ENCODE measurements around the gene POTEE.
"Not testable (repeated sequence)": the region's sequence is repeated elsewhere in the genome, so short reads cannot be mapped to it uniquely, and the experiment has no call there.

The POTEE gene

DNA sequence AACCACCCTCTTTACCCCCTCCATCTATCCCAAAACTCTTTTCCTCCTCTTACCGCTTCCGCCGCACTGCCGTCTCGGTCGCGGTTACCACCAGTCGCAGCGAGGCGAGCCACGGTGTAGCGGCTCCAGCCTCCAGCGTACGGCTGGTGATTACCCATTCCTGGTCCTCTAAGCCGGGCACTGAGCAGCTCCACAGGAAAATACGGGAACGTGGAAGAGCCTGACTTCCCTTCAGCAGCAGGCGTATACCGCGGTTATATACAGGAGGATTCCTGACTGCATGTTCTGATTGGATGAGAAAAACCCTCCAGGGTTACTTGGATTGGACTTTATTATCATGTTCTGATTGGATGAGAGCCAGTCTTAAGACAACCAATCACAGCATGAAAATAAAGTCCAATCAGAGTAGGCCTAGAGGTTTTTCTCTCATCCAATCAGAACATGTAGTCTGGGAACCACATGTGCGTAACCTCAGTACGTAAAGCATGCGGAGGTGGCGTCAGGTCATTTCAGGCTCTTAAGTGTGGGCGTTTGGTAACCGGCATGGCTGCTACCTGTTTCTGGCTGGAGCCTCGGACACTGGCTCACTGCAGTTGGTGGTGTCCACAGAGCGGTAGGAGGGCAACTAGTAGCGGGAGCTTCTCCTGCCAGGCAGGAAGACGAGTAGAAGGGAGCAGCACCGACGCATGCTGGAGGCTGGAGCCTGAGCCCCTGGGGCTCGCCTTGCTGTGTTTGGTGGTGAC lies at the start of gene POTEE:
Gene POTEE (plus strand): TSS at position 507 of the 743 bp plus-strand sequence. CDS start 8,867 bp downstream, outside the sequence.
- DNase-seq: not testable (repeated sequence)

DNA sequence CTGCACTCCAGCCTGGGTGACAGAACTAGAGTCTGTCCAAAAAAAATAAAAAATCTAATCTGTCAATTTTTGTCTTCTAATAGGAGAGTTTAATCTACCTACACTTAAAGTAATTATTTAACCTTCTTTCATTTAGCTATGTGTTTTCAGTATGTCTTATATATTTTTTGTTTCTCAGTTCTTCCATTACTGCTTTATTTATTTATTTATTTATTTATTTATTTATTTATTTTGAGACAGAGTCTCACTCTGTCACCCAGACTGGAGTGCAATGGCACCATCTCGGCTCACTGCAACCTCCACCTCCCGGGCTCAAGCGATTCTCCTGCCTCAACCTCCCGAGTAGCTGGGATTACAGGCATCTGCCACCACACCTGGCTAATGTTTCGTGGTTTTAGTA lies 43.8 kb upstream of the POTEE start:
- DNase-seq: not testable (repeated sequence)

DNA sequence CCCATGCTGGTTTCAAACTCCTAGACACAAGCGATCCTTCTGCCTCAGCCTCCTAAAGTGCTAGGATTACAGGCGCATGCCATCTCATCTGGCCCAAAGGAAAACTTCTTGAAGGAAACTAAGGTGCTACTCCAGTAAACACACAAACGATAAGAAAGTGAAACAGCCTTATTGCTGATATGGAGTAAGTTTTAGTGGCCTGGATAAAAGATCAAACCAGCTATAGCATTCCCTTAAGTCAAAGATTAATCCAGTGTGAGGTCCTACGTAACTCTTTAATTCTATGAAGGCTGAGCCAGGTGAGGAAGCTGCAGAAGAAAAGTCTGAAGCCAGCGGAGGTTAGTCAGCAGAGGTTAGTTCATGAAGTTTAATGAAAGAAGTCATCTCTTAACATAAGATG lies 40.8 kb upstream of the POTEE start:
- no peak for DNase-seq

DNA sequence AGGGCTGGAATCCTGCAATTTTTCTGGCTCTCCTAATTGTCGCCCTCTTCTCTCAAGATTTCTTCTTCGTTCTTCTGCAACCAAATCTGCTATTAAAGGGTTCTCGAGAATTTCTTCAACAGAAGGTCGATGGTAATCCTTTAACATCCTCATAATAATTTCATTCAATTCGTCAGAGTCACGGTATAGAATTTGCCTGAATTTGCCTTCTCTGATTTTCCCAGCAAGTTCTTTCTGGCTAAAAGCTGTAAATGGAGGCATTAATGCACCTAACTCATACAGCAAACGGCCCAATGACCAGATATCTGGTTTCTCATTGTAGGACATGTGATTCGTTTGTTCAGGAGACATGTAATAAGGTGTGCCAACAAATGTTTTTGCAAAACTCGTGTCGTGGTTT lies 31.3 kb upstream of the POTEE start:
- DNase-seq: not testable (repeated sequence)

DNA sequence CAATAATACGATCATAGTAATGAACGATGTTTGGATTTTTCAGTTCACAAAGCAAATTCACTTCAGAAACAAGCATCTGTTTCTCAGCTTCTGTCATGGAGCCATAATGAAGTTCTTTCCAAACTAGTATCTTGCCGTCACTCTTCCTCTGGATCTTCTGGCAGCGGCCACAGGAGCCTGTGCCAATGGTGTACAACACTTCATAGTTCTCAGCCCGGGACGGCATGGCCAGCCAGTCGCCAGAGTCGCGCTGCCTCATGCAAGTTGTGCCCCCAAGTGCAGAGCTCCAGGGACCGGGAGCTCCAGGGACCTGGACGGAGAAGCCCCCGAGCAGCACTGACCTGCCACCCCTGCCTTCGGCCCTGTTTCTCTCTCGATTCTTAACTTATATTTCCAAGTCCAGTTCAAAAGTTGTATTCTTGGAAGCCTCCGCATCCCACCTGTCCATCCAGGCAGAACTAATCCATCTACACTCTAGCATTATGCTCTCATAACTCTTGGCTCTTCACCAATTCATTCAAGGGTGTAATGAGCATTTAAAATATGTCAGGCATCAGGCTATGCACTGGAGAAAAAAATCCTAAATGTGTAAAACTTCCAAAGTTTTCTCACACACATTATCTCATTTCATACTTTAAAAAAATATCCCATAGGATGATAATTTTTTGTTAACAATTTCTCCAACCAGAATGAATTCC lies 30.5 kb upstream of the POTEE start:
- DNase-seq: not testable (repeated sequence)

DNA sequence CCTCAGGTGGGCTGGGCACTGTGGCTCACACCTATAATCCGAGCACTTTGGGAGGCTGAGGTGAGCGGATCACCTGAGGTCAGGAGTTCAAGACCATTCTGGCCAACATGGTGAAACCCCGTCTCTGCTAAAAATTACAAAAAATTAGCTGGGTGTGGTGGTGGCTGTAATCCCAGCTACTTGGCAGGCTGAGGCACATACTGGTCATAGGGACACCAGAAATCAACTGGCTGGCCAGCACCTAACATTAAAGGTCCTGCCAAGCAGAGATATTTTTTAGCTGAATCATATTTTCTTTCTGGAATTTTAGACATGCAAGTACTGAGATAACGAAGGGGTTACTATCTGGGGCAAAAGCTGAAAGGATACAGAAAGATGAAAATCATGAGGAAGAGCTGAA lies 27.9 kb upstream of the POTEE start:
- not testable (repeated sequence) for DNase-seq

DNA sequence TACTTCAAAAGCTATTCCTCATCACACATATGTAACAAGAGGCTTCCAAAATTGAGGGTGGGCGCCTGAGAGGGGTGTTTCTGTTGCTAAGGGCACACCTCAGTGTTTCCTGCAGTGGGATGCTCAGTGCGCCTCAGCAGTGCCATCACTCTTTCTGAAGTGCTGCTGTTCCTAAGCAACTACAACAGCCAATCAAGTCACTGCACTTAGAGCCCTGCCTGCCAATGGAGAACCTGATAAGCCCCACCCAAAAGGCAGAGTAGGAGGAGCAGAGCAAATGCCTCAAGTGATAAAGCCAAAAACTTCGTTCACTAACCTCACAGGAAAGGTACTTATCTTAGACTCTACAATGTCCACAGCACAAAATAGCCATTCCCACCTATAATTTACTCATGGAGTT lies 15.9 kb upstream of the POTEE start:
- DNase-seq: not testable (repeated sequence)

DNA sequence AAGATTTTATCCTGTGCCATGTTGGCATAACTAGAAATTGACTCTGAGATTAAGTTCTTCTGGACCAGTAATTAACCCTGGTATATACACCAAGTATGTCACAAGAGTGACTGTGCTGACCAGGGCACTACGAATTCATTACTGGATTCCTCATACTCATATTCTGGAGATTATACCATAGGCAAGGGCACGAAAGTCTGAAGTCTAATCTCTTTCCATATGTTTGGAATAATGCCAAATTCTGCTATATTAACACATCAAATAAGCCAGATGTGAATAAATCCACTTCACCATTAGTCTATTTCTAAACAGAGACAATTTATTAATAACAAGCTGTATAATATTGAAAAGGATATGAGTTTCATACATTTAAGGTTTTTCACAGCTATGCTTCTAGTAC lies 13.2 kb upstream of the POTEE start:
- DNase-seq: not testable (repeated sequence)

DNA sequence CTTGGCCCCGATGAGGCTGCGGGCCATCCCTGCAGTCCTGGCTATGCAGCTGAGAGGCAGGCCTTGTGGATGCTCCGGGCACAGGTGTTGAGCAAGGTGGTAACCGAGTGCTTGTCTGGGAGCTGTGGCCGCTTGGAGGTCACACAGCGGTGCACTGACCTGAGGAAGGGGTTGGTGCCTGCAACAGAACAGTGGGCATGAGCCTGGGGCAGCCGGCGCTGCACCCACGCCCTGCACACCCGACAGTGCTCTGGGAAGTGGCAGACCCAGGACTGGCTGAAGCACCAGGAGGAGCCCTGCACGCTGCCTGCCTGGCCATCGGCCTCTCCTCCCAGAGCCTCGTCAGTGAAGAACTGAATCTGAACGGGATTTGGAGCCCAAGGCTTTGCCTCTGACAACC lies 8.2 kb upstream of the POTEE start:
- DNase-seq: no peak

DNA sequence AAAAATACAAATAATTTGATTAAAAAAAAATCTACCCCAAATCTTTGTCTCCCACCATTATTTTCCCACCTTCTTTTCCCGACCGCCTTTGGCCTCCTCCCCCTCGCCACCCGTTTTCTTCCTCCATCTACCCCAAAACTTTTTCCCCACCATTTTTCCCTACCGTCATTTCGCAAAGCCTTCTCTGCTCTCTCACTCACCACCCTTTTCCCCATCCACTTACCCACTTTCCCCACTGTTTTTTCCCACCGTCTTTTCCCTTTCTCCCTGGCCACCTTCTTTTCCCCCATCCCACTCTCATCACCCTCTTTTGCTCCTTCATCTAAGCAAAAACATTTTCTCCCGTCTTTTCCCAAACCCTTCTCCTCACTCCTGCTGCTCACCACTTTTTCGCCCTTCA lies 1.5 kb upstream of the POTEE start:
- not testable (repeated sequence) for DNase-seq

DNA sequence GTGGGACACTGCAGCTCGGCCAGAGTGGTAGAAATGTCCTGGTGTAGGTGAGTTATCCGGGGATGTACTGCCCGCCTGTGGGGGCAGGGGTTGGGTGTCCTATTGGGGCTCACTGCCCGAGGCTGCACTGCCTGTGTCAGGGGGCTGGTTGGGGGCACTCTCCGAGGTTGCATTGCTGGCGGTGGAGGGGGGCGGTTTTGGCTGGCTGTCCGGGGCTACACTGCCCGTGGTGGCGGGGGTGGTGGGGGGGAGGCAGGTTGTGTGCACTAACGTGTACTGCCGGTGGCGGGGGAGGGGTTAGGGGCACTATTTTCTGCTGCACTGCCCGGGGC lies 403 bp downstream of the POTEE start:
- DNase-seq: not testable (repeated sequence)

DNA sequence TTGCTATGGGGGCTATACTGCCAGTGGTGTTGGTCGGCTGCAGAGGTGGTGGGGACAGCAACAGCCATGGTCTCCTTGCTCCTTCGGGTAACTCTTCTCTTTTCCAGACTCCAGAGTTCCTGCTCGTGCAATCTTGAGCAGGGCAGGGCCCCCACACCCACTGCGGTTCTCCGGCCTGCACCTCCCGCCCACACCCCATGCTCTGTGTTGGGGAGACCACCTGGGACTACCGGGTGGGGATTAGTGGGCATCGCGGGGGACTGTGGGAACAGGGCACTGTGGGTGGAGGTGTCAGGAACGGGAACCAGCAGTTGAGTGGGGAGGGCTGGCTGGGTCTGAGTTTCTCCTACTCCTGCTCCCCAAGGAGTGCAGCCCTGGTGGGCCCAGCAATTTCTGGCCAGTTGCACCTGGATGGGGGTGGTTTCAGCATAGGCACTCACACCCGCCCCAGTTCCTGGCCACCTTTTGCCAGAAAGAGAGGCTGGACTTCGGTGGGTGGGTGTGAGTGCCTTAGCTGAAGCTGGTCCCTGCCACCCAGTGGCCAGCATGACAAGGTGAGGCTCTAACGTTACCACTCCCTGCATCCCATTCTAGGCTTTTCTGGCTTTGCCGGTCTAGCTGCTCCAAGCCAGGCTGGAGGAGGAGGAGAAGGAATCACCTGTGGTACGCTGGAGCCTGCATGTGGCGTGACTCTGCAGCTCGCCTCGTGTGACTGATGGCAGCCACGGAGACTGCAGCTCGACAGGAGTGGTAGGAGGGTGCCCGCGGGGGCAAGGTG lies 1.3 kb downstream of the POTEE start:
- not testable (repeated sequence) for DNase-seq

DNA sequence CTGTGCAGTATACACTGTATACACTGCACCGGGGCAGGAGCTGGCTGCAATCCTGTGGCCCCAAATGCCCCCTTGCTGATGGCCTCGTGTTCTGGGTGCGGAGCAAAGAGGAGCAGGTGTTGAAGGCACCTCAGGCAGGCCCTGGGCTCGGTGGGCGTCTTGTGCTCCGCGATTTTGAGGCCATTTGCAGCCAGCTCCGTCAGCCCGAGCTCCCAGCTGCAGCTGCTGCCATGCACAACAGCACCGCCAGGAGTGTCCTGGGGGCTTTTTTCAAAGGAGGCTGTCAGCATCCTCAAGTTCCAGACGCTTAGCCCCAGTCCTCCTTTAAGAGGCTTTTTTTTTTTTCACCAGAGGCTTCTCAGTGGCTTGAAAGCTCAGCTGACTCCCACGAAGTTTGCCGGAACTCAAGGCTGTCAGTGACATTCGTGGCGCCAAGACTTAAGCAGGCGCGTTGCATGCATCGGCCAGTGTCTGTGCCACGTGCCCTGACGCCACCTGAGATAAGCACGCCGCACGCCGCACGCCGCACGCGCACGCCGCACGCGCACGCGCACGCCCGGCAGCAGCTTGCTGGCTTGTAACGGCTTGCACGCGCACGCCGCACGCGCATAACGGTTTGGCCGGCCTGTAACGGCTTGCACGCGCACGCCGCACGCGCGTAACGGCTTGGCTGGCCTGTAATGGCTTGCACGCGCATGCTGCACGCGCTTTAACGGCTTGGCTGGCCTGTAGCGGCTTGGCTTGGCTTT lies 8.1 kb downstream of the POTEE start:
- DNase-seq: not testable (repeated sequence)

DNA sequence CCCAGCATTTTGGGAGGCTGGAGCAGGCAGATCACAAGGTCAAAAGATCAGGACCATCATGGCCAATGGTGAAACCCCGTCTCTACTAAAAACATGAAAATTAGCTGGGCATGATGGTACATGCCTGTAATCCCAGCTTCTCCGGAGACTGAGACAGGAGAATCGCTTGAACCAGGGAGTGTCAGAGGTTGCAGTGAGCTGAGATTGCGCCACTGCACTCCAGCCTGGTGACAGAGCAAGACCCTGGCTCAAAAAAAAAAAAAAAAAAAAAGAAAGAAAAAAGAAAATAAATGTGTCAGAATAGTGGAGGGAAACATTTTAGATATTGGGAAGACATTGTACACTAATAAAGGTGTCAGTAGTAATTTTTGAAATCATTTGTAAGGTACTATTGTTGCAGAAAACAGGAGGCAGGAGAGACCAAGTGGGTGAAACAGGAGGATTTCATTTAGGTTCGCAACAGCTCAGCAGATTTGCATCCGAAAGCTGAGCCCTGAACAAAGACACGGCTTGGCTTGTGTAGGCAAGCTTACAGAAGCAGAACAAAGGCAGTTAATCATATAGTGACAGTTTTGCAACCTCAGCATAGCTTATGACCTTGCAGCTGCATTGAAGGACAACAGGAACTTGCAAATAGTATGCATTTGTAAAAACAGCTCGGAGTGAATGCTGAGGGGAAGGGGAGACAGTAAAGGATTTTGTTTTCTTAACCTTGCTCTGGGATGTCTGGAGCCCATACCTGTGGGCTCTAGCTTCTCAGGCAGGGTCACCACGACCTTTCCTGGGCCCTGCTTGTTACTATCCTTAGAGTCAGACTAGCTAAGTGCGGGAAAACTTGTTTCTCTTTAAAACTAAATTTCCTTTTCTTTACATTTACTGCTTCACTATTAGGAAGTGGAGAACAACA lies 26.5 kb downstream of the POTEE start:
- not testable (repeated sequence) for DNase-seq

Measured in stimulated activated CD4-positive, alpha-beta T cell treated with anti-CD3 and anti-CD28 coated beads, Interleukin-4, amount 100 ng/mL, for 1 hour (primary cell).